Neural crest cell (in vitro differentiated cells): ENCODE data around the gene ZEB2. TPM values are rescaled to one million over a fixed set of nuclear protein-coding genes. Genes with fewer than 3 reads are reported as not detected.
A peak's percentile ranks its signal among the peaks of the same experiment; 100 is the strongest.

Source experiments
- DNase-seq: peaks from one replicate; pipeline ENCODE4 v3.0.0; 2021; ENCODE audit warnings: low read depth, mixed read lengths, low spot score
- H3K27ac Mint-ChIP-seq: one replicate; pipeline ENCODE4 v1.8.0; 2021; ENCODE audit warnings: mild to moderate bottlenecking, mixed read lengths; ENCODE audit not compliant: unreplicated experiment
- H3K27me3 Mint-ChIP-seq: 2 replicates; pipeline ENCODE4 v1.8.0; 2021; ENCODE audit warnings: low read depth, mild to moderate bottlenecking, mixed read lengths
- H3K36me3 Mint-ChIP-seq: 2 replicates; pipeline ENCODE4 v1.8.0; 2021; ENCODE audit warnings: low read depth, mild to moderate bottlenecking, mixed read lengths
- H3K4me1 Mint-ChIP-seq: 2 replicates; pipeline ENCODE4 v1.8.0; 2021; ENCODE audit warnings: mixed read lengths
- H3K4me3 Mint-ChIP-seq: one replicate; pipeline ENCODE4 v1.8.0; 2021; ENCODE audit warnings: mild to moderate bottlenecking, mixed read lengths
- H3K9me3 Mint-ChIP-seq: 2 replicates; pipeline ENCODE4 v1.8.0; 2021; ENCODE audit warnings: mixed read lengths
- total RNA-seq: library from RNA; stranded (reverse); gene quantifications from 2 replicates; pipeline ENCODE4 v1.2.1, GENCODE V29; 2021
- TF ChIP-seq, protein P1 (sequence below): fragments of 200-600 bp; sonication (generic); conservative IDR thresholded peaks from 2 replicates; pipeline ENCODE4 v1.5.0; 2021; ENCODE audit warnings: antibody characterized with exemption, mild to moderate bottlenecking

ZEB2 gene
- total RNA-seq, 1 donor from 2014 or later, result 192 TPM

- TF ChIP-seq, protein P1, sequence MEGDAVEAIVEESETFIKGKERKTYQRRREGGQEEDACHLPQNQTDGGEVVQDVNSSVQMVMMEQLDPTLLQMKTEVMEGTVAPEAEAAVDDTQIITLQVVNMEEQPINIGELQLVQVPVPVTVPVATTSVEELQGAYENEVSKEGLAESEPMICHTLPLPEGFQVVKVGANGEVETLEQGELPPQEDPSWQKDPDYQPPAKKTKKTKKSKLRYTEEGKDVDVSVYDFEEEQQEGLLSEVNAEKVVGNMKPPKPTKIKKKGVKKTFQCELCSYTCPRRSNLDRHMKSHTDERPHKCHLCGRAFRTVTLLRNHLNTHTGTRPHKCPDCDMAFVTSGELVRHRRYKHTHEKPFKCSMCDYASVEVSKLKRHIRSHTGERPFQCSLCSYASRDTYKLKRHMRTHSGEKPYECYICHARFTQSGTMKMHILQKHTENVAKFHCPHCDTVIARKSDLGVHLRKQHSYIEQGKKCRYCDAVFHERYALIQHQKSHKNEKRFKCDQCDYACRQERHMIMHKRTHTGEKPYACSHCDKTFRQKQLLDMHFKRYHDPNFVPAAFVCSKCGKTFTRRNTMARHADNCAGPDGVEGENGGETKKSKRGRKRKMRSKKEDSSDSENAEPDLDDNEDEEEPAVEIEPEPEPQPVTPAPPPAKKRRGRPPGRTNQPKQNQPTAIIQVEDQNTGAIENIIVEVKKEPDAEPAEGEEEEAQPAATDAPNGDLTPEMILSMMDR, result no peak
- no peak for DNase-seq
- Mint-ChIP-seq H3K27ac (peak overlapping the region; percentile 94), H3K4me1 (peaks cover 52% of the 10 kb centered on the region), H3K9me3 (no peaks in the 10 kb centered on the region), H3K36me3 (no peaks in the 10 kb centered on the region), H3K4me3 (peak overlapping the region; percentile 90), H3K27me3 (no peaks in the 10 kb centered on the region)
These were observed 3.7 kb upstream of the ZEB2 start for GRCh38 chr2:144523596-144524117.

GRCh38 chr2:144522897-144523595 lies 3.1 kb upstream of the ZEB2 start:
- Mint-ChIP-seq H3K9me3 (no peaks in the 10 kb centered on the region), H3K27me3 (no peaks in the 10 kb centered on the region), H3K27ac (peak overlapping the region; percentile 94)

GRCh38 chr2:144522176-144522896 lies 2.4 kb upstream of the ZEB2 start:
- TF ChIP-seq, protein P1, result no peak
- DNase-seq, result no peak
- Mint-ChIP-seq H3K36me3 (no peaks in the 10 kb centered on the region), H3K4me1 (peaks cover 45% of the 10 kb centered on the region), H3K27me3 (no peaks in the 10 kb centered on the region), H3K9me3 (no peaks in the 10 kb centered on the region), H3K27ac (peak overlapping the region; percentile 94), H3K4me3 (peak overlapping the region; percentile 90)

More at GRCh38 chr2:144522897-144523595, 3.1 kb upstream of the ZEB2 start:
- Mint-ChIP-seq H3K4me1 (peaks cover 52% of the 10 kb centered on the region), H3K4me3 (peak overlapping the region; percentile 90), H3K36me3 (no peaks in the 10 kb centered on the region)
- TF ChIP-seq, protein P1, result no peak
- DNase-seq, result no peak

GRCh38 chr2:144521686-144522085 lies 1.8 kb upstream of the ZEB2 start:
- TF ChIP-seq, protein P1, result no peak
- DNase-seq, result no peak
- Mint-ChIP-seq H3K36me3 (peaks cover 3% of the 10 kb centered on the region), H3K4me3 (no peak overlapping the region), H3K27ac (no peak overlapping the region), H3K9me3 (no peaks in the 10 kb centered on the region), H3K4me1 (peaks cover 38% of the 10 kb centered on the region), H3K27me3 (peaks cover 3% of the 10 kb centered on the region)

DNA sequence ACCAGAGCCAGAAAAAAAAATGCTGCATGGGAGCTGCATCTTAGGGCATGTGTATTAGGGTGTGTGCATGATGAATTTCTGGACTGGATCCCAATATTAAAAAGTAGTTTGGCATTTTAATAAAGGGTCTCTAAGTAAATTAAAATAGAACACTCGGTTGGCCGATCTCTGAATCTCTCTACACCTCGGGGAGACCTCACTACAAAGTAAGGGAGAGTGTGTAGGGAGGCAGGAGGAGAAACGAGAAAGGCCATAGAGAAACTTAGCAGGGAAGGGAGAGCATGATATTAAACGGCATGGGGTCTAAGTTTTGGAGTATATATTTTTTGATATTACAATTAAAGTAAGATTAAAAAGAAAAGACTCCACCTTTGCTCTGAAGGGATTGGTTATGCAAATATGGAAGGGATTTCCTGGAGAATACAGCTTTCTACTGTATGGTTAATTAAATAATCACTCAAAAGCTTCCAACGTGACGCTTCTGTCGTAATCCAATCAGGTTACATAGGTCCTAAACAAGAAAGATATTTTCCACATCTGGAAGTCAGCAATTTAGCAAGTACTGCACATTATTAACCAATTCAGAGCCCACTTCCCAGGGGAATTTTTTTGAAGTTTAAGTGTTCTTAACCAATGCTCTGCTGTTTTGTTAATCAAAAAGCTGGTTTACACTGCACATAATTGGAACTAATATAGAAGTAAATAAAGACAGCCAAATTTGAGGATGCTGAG lies 1.0 kb upstream of the ZEB2 start:
- H3K36me3 Mint-ChIP-seq, result peaks cover 3% of the 10 kb centered on the region
- no peaks in the 10 kb centered on the region for H3K9me3 Mint-ChIP-seq
- no peak for DNase-seq
- H3K4me3 Mint-ChIP-seq, result no peak overlapping the region
- TF ChIP-seq, protein P1, result no peak
- H3K4me1 Mint-ChIP-seq, result peaks cover 34% of the 10 kb centered on the region
- H3K27ac Mint-ChIP-seq, result no peak overlapping the region
- peaks cover 4% of the 10 kb centered on the region for H3K27me3 Mint-ChIP-seq
